ENCODE data around the gene SSB. TPM values are rescaled to one million over a fixed set of nuclear protein-coding genes. Genes with fewer than 3 reads are reported as not detected.

Gene SSB
- total RNA-seq = 76.2 and 81.3 TPM in 2 replicates
- 119 TPM for total RNA-seq (2013)
- 17.7 and 65.5 TPM in 2 replicates for polyA plus RNA-seq
- polyA minus RNA-seq = 18.4 and 19.9 TPM in 2 replicates

DNA sequence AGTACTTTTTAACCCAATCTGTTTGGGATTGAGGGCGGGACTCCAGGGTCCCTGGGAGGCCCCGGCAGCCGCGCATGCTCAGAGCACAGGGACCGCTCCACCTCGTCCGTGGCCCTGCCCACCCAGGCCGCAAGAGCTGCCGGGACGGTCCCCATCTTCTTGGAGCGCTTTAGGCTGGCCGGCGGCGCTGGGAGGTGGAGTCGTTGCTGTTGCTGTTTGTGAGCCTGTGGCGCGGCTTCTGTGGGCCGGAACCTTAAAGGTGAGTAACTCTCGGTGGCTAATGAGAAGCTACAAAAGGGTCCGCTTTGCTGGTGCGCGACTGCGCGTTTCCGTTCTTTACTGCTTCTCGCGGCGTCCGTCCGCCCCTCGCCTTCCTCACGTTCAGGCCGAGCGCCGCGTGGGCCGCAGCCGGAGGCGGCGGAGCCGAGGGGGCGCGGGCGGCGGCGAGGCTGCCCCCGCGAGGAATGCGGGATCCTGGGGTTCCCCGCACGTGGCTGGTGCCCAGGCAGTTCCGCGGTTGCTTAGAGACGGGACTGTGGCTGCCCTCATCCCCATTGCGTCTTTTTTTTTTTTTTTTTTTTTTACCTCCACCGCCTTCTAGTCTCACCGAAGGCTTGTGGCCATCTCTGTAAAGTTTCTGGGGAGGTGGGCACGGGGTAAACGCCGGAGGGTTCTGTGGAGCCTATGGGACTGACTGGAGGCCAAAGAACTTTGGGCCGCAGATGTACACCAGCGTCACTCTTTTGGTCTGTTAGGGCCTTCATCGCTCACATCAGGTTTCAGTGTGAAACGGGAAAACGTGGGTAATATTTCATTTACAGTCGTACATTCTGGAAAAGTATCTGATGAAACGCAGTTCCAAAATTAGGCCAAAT, at the start of gene SSB:
Gene SSB (plus strand): TSS at position 154 of the 875 bp plus-strand sequence. CDS start 2,090 bp downstream, outside the sequence.
- Histone ChIP-seq H3K9me3 (ENCODE audit: control extremely low read depth in 1 of 3, control insufficient read depth in 2 of 3, insufficient read depth in 1 of 3, low read length in 2 of 3) (no peaks in the 10 kb centered on the region), H3K9ac (ENCODE audit: low read length) (peak within 1 kb of the TSS; percentile 92), H3K36me3 (replicated peaks in 1 of 2; ENCODE audit: control extremely low read depth in 1 of 2, control insufficient read depth in 1 of 2, extremely low read depth in 1 of 2, insufficient read depth in 2 of 2, low read length in 1 of 2) (peaks cover 0 to 9% of the 10 kb centered on the region in 2 experiments), H3K79me2 (ENCODE audit: control insufficient read depth, insufficient read depth, low read length) (peaks cover 40% of the 10 kb centered on the region), H3K27ac (ENCODE audit: low read length in 2 of 2) (peak within 1 kb of the TSS; percentile 86 to 95), H3K27me3 (replicated peaks in 1 of 4; ENCODE audit: control extremely low read depth in 1 of 4, control insufficient read depth in 3 of 4, insufficient read depth in 4 of 4, low read length in 3 of 4) (no peaks in the 10 kb centered on the region), H4K20me1 (ENCODE audit: control insufficient read depth, insufficient read depth, low read length, poor library complexity, severe bottlenecking) (no peaks in the 10 kb centered on the region), H2AFZ (ENCODE audit: insufficient read depth, low read depth, low read length, poor library complexity, severe bottlenecking) (peak within 1 kb of the TSS; percentile 77), H3K4me2 (replicated peaks; ENCODE audit: low read depth, low read length, poor library complexity, severe bottlenecking) (peak within 1 kb of the TSS; percentile 85), H3K4me3 (ENCODE audit: control extremely low read depth in 1 of 5, extremely low read depth in 1 of 5, insufficient read depth in 1 of 5, low read depth in 2 of 5, low read length in 4 of 5) (peak within 1 kb of the TSS; percentile 60 to 91 (median 84)), H3K4me1 (ENCODE audit: control insufficient read depth in 2 of 2, insufficient read depth in 2 of 2, low read length in 2 of 2) (peaks cover 10 to 15% of the 10 kb centered on the region in 2 donors)
- intact Hi-C loops (cut with micrococcal nuclease) = loop anchor here (1.0 to 5.0 kb wide), 4 partner anchors 25 to 227 kb away; partner anchors contain the start of genes CFAP210, FASTKD1, METTL5 and PHOSPHO2
- Mint-ChIP-seq H3K9me3 (ENCODE audit: insufficient read depth) (no peaks in the 10 kb centered on the region), H3K27ac (peak within 1 kb of the TSS; percentile 88), H3K27me3 (no peaks in the 10 kb centered on the region), H3K4me3 (peak within 1 kb of the TSS; percentile 95), H3K4me1 (peaks cover 25% of the 10 kb centered on the region)
- POLR2A ChIA-PET = interaction anchor here (0.8 to 1.6 kb wide), 5 partner anchors 10 to 214 kb away, joined by 3 to 6 read pairs (median 4); partner anchors contain the start of genes CFAP210, METTL5, PHOSPHO2 and PPIG
- CTCF ChIA-PET = interaction anchor here (0.7 to 2.1 kb wide), 3 partner anchors 9 to 274 kb away, joined by 3 to 5 read pairs (median 3); partner anchors contain the start of gene METTL5
- WGBS (ENCODE audit: insufficient coverage) = under 1% methylated on average over 61 of the region's 67 CpGs
- ATAC-seq (ENCODE audit: low read depth) = peak; percentile 96
- peak; percentile 96 for DNase-seq
- TF ChIP-seq, protein P1, sequence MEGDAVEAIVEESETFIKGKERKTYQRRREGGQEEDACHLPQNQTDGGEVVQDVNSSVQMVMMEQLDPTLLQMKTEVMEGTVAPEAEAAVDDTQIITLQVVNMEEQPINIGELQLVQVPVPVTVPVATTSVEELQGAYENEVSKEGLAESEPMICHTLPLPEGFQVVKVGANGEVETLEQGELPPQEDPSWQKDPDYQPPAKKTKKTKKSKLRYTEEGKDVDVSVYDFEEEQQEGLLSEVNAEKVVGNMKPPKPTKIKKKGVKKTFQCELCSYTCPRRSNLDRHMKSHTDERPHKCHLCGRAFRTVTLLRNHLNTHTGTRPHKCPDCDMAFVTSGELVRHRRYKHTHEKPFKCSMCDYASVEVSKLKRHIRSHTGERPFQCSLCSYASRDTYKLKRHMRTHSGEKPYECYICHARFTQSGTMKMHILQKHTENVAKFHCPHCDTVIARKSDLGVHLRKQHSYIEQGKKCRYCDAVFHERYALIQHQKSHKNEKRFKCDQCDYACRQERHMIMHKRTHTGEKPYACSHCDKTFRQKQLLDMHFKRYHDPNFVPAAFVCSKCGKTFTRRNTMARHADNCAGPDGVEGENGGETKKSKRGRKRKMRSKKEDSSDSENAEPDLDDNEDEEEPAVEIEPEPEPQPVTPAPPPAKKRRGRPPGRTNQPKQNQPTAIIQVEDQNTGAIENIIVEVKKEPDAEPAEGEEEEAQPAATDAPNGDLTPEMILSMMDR (IDR thresholded peaks at IDR 0.05) = no peak
- no peak for TF ChIP-seq EZH2 (IDR thresholded peaks at IDR 0.05; ENCODE audit: borderline replicate concordance, insufficient read depth, low read depth, low read length, poor library complexity, severe bottlenecking)

DNA sequence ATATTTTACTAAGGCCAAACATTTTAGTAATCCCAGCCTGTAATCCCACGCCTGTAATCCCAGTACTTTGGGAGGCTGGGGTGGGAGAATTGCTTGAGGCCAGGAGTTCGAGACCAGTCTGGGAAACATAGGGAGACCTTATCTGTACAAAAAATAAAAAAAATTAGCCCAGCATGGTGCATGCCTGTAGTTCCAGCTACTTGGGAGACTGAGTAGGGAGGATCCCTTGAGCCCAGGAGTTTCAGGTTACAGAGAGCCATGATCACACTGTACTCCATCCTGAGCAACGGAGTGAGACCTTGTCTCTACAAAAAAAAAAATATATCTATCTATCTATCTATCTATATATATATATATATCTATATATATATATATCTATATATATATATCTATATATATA, 45.9 kb upstream of the SSB start:
- no peaks in the 10 kb centered on the region for H3K9me3 ChIP-seq (ENCODE audit: control extremely low read depth in 1 of 3, control insufficient read depth in 2 of 3, insufficient read depth in 1 of 3, low read length in 2 of 3)
- Mint-ChIP-seq H3K27me3 (no peaks in the 10 kb centered on the region), H3K4me1 (no peaks in the 10 kb centered on the region), H3K27ac (no peak overlapping the region), H3K4me3 (no peak overlapping the region), H3K9me3 (ENCODE audit: insufficient read depth) (no peaks in the 10 kb centered on the region)
- ChIA-PET POLR2A (no interaction called here), CTCF (no interaction called here)
- no peaks in the 10 kb centered on the region for H3K36me3 ChIP-seq (replicated peaks in 1 of 2; ENCODE audit: control extremely low read depth in 1 of 2, control insufficient read depth in 1 of 2, extremely low read depth in 1 of 2, insufficient read depth in 2 of 2, low read length in 1 of 2)
- DNase-seq = no peak
- no peak overlapping the region for H3K4me2 ChIP-seq (replicated peaks; ENCODE audit: low read depth, low read length, poor library complexity, severe bottlenecking)
- no CpG with 5 or more reads among the region's 3 CpGs for WGBS (ENCODE audit: insufficient coverage)
- intact Hi-C loops (cut with micrococcal nuclease) = no loop called here
- no peaks in the 10 kb centered on the region for H3K27me3 ChIP-seq (replicated peaks in 1 of 4; ENCODE audit: control extremely low read depth in 1 of 4, control insufficient read depth in 3 of 4, insufficient read depth in 4 of 4, low read length in 3 of 4)
- H3K79me2 ChIP-seq (ENCODE audit: control insufficient read depth, insufficient read depth, low read length) = no peaks in the 10 kb centered on the region
- H3K4me3 ChIP-seq (ENCODE audit: control extremely low read depth in 1 of 5, extremely low read depth in 1 of 5, insufficient read depth in 1 of 5, low read depth in 2 of 5, low read length in 4 of 5) = no peak overlapping the region
- H4K20me1 ChIP-seq (ENCODE audit: control insufficient read depth, insufficient read depth, low read length, poor library complexity, severe bottlenecking) = no peaks in the 10 kb centered on the region
- TF ChIP-seq, protein P1 (IDR thresholded peaks at IDR 0.05) = no peak
- no peak for TF ChIP-seq EZH2 (IDR thresholded peaks at IDR 0.05; ENCODE audit: borderline replicate concordance, insufficient read depth, low read depth, low read length, poor library complexity, severe bottlenecking)
- no peaks in the 10 kb centered on the region for H3K4me1 ChIP-seq (ENCODE audit: control insufficient read depth in 2 of 2, insufficient read depth in 2 of 2, low read length in 2 of 2)
- no peak for ATAC-seq (ENCODE audit: low read depth)
- no peak overlapping the region for H3K27ac ChIP-seq (ENCODE audit: low read length in 2 of 2)
- no peak overlapping the region for H3K9ac ChIP-seq (ENCODE audit: low read length)
- H2AFZ ChIP-seq (ENCODE audit: insufficient read depth, low read depth, low read length, poor library complexity, severe bottlenecking) = no peak overlapping the region

Measured in B cell (primary cell).